Left ventricle myocardium superior (tissue), 1 donor: ENCODE measurements around the gene SALL2. TPM values are rescaled to one million over a fixed set of nuclear protein-coding genes. Genes with fewer than 3 reads are reported as not detected.
"Not testable (repeated sequence)": the region's sequence is repeated elsewhere in the genome, so short reads cannot be mapped to it uniquely, and the experiment has no call there.

Experiments used
- ATAC-seq: fragments of 200-7000 bp; cut with Tn5 transposase; one replicate; pipeline ENCODE4 v1.9.1; 2020; ENCODE audit warnings: mild to moderate bottlenecking, moderate library complexity
- DNase-seq: peaks from one replicate; pipeline ENCODE4 v3.0.0-alpha.2; 2020
- intact Hi-C: fragments of 100-400 bp; cut with micrococcal nuclease; formaldehyde crosslinking; loops from one replicate; pipeline ENCODE4 v1.11.0; 2022
- long read RNA-seq: library from polyadenylated mRNA; unstranded; transcript quantifications from one replicate; pipeline ENCODE4 v2.0.0, GENCODE V29; 2021
- total RNA-seq: library from RNA; stranded (reverse); fragmentation: NEBNext Ultra II Directional; extraction: Animal tissue kit (Norgen Biotek cat#: 25700); gene quantifications from one replicate; pipeline ENCODE4 v1.2.1, GENCODE V29; 2021
- donor health status: DM: no; HTN: yes; CAD: no; lungs with severe emphysema.

SALL2 gene
- total RNA-seq = 4.2 TPM
- long read RNA-seq, partial matches to known transcripts = 1 of 1 reads
- long read RNA-seq, other reads (novel, unspliced or antisense) = 0 of 1 reads

- peak; percentile 97 for ATAC-seq
- intact Hi-C loops = no loop called here
Measured at GRCh38 chr14:21525962-21526671, at the start of gene SALL2. Gene SALL2, minus strand, starts transcription at chr14:21526346. Its CDS starts 219 bp downstream, at chr14:21526127.

GRCh38 chr14:21575661-21576060 lies 49.5 kb upstream of the SALL2 start:
- DNase-seq = no peak
- no peak for ATAC-seq
- intact Hi-C loops = no loop called here

More at GRCh38 chr14:21525962-21526671, at the start of gene SALL2:
- DNase-seq = peak; percentile 78

- no peak for ATAC-seq
- no peak for DNase-seq
- intact Hi-C loops = no loop called here
Measured at GRCh38 chr14:21572604-21573003, 46.5 kb upstream of the SALL2 start.

GRCh38 chr14:21558703-21559170 lies 32.6 kb upstream of the SALL2 start:
- intact Hi-C loops = no loop called here

GRCh38 chr14:21557084-21557901 lies 31.1 kb upstream of the SALL2 start:
- peak; percentile 55 for DNase-seq
- ATAC-seq = peak; percentile 83
- intact Hi-C loops = no loop called here

More at GRCh38 chr14:21558703-21559170, 32.6 kb upstream of the SALL2 start:
- DNase-seq (no peak), ATAC-seq (no peak)

- DNase-seq = no peak
- intact Hi-C loops = no loop called here
- no peak for ATAC-seq
Measured at GRCh38 chr14:21556378-21557083, 30.4 kb upstream of the SALL2 start.

- no peak for ATAC-seq
- no peak for DNase-seq
- intact Hi-C loops = no loop called here
Measured at GRCh38 chr14:21553266-21553665, 27.1 kb upstream of the SALL2 start.

GRCh38 chr14:21544588-21544987 lies 18.4 kb upstream of the SALL2 start:
- DNase-seq, intact Hi-C loops, ATAC-seq: not testable (repeated sequence)

- DNase-seq (no peak), ATAC-seq (no peak)
- intact Hi-C loops = no loop called here
Measured at GRCh38 chr14:21543963-21544362, 17.8 kb upstream of the SALL2 start.

GRCh38 chr14:21543521-21543960 lies 17.4 kb upstream of the SALL2 start:
- no peak for DNase-seq
- ATAC-seq = no peak
- intact Hi-C loops = no loop called here

- ATAC-seq (no peak), DNase-seq (no peak)
- intact Hi-C loops = no loop called here
Measured at GRCh38 chr14:21541413-21542074, 15.4 kb upstream of the SALL2 start.

- intact Hi-C loops = no loop called here
- ATAC-seq = no peak
- no peak for DNase-seq
Measured at GRCh38 chr14:21539189-21539940, 13.2 kb upstream of the SALL2 start.

- intact Hi-C loops = no loop called here
- ATAC-seq (no peak), DNase-seq (no peak)
Measured at GRCh38 chr14:21537090-21537424, 10.9 kb upstream of the SALL2 start.

GRCh38 chr14:21536418-21537089 lies 10.4 kb upstream of the SALL2 start:
- ATAC-seq = no peak
- intact Hi-C loops = no loop called here
- DNase-seq = no peak

GRCh38 chr14:21535545-21536417 lies 9.6 kb upstream of the SALL2 start:
- intact Hi-C loops = no loop called here
- ATAC-seq = no peak

GRCh38 chr14:21534576-21534975 lies 8.4 kb upstream of the SALL2 start:
- intact Hi-C loops = no loop called here
- ATAC-seq (no peak), DNase-seq (no peak)

More at GRCh38 chr14:21535545-21536417, 9.6 kb upstream of the SALL2 start:
- no peak for DNase-seq

- intact Hi-C loops = no loop called here
- DNase-seq (no peak), ATAC-seq (no peak)
Measured at GRCh38 chr14:21533294-21533693, 7.1 kb upstream of the SALL2 start.
